ENCODE measurements around the gene SPG7. TPM values are rescaled to one million over a fixed set of nuclear protein-coding genes. Genes with fewer than 3 reads are reported as not detected.

Gene SPG7
- total RNA-seq, 1 donor from 2014 or later = 166 TPM

DNA sequence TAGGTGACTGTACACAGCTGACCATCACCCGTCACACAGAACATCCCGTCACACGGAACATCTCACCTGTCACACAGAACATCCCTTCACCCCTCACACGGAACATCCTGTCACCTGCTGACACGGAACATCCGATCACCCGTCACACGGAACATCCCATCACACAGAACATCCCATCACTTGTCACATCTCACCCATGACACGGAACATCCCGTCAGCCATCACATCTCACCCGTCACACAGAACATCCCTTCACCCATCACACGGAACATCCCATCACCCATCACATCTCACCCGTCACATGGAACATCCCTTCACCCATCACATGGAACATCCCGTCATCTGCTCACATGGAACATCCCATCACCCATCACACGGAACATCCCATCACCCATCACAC lies 71.1 kb downstream of the SPG7 start:
- H3K9me3 Mint-ChIP-seq (ENCODE audit: unreplicated experiment) = peaks cover 3% of the 10 kb centered on the region
- no peak for DNase-seq
- H3K27me3 Mint-ChIP-seq (ENCODE audit: unreplicated experiment) = peaks cover 7% of the 10 kb centered on the region
- TF ChIP-seq, protein P1, sequence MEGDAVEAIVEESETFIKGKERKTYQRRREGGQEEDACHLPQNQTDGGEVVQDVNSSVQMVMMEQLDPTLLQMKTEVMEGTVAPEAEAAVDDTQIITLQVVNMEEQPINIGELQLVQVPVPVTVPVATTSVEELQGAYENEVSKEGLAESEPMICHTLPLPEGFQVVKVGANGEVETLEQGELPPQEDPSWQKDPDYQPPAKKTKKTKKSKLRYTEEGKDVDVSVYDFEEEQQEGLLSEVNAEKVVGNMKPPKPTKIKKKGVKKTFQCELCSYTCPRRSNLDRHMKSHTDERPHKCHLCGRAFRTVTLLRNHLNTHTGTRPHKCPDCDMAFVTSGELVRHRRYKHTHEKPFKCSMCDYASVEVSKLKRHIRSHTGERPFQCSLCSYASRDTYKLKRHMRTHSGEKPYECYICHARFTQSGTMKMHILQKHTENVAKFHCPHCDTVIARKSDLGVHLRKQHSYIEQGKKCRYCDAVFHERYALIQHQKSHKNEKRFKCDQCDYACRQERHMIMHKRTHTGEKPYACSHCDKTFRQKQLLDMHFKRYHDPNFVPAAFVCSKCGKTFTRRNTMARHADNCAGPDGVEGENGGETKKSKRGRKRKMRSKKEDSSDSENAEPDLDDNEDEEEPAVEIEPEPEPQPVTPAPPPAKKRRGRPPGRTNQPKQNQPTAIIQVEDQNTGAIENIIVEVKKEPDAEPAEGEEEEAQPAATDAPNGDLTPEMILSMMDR (IDR thresholded peaks at IDR 0.05; ENCODE audit: partially characterized antibody, unreplicated experiment) = no peak
- H3K4me1 Mint-ChIP-seq (ENCODE audit: low read depth, unreplicated experiment) = no peaks in the 10 kb centered on the region
- H3K4me3 Mint-ChIP-seq (ENCODE audit: unreplicated experiment) = no peak overlapping the region
- no peak overlapping the region for H3K27ac Mint-ChIP-seq (ENCODE audit: unreplicated experiment)
- H3K36me3 Mint-ChIP-seq (ENCODE audit: unreplicated experiment) = no peaks in the 10 kb centered on the region

DNA sequence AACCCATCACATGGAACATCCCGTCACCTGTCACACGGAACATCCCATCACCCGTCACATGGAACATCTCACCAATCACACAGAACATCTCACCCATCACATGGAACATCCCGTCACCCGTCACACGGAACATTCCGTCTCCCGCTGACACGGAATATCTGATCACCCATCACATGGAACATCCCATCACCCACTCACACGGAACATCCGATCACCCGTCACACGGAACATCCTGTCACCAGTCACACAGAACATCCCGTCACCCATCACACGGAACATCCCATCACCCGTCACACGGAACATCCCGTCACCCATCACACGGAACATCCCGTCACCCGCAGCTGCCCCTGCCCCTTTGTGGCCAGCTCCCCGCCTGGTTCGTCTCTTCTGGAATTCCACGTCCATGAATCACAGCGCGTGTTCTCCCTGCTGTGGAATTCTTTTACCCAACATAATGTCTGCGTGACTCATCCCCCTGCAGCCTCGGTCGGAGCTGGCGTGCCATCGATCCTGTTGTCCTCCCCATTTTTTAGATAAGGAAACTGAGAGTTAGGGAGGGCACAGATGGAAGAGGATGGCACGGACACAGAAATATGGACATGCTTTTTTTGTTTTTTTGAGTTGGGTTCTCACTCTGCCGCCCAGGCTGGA lies 73.0 kb downstream of the SPG7 start:
- Mint-ChIP-seq H3K4me3 (ENCODE audit: unreplicated experiment) (no peak overlapping the region), H3K36me3 (ENCODE audit: unreplicated experiment) (no peaks in the 10 kb centered on the region), H3K4me1 (ENCODE audit: low read depth, unreplicated experiment) (no peaks in the 10 kb centered on the region), H3K27ac (ENCODE audit: unreplicated experiment) (no peak overlapping the region), H3K9me3 (ENCODE audit: unreplicated experiment) (peaks cover 3% of the 10 kb centered on the region), H3K27me3 (ENCODE audit: unreplicated experiment) (peaks cover 7% of the 10 kb centered on the region)
- TF ChIP-seq, protein P1 (IDR thresholded peaks at IDR 0.05; ENCODE audit: partially characterized antibody, unreplicated experiment) = no peak
- no peak for DNase-seq

DNA sequence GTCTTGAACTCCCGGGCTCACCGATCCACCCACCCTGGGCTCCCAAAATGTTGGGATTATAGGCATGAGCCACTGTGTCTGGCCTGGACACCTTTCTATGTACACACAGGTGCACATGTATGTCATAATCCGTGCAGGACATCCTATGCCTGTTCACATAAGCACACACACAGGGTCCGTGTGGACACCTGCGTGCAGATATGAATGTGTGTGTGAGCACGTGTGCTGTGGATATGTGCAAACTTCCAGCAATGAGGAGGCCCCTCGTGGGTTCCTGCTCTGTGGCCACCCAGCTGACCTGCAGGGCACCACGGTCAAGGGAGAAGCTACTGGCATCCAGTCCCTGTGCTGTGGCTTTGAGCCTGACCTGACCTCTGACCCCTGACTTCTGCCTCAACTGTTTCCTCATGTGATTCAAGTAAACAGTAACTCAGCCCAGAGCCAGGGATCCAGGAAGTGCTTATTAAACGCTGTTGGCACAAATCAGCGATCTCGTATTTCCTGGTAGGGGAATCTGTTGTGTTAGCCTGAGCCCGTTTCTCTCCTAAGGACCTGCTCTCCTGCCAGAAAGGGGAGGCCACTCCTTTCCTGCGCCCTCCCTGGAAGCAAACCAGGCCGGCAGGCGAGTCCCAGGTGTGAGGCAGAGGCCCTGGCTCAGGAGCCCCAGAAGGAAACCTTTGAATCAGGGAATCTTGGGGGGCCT lies 73.8 kb downstream of the SPG7 start:
- H3K27me3 Mint-ChIP-seq (ENCODE audit: unreplicated experiment) = peaks cover 7% of the 10 kb centered on the region

DNA sequence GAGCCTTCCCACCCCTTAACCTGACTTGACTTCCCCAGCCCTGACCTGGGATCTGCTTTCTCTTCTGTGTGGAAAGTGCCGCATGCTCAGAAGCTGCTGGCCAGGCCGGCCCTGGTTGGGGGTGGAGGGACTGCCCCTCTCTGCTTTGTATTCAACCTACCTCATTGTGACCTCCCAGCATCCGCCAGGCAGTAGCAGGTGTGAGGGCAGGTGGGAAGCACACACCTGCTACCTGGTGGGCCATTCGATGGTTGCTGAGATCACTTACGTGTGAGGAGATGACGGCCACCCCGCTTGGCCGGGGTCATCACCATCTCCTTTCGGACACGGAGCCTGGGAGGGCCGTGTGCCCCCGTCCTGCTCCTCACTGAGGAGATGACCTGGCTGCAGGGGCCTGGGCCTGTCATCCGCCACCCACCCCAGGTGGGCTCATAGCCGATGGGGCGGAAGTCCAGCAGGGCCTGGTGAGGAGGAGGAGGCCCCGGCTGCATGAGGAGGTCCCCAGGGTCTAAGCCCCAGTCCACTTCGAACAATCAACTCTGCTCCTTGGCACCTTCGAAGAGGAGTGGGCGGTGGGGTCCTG lies 74.5 kb downstream of the SPG7 start:
- no peaks in the 10 kb centered on the region for H3K36me3 Mint-ChIP-seq (ENCODE audit: unreplicated experiment)

More for the DNA sequence above, 73.8 kb downstream of the SPG7 start:
- TF ChIP-seq, protein P1 (IDR thresholded peaks at IDR 0.05; ENCODE audit: partially characterized antibody, unreplicated experiment) = no peak
- H3K4me1 Mint-ChIP-seq (ENCODE audit: low read depth, unreplicated experiment) = no peaks in the 10 kb centered on the region
- no peak overlapping the region for H3K27ac Mint-ChIP-seq (ENCODE audit: unreplicated experiment)
- peak; percentile 9 for DNase-seq
- H3K36me3 Mint-ChIP-seq (ENCODE audit: unreplicated experiment) = no peaks in the 10 kb centered on the region
- H3K9me3 Mint-ChIP-seq (ENCODE audit: unreplicated experiment) = peaks cover 3% of the 10 kb centered on the region
- no peak overlapping the region for H3K4me3 Mint-ChIP-seq (ENCODE audit: unreplicated experiment)

More for the DNA sequence above, 74.5 kb downstream of the SPG7 start:
- TF ChIP-seq, protein P1 (IDR thresholded peaks at IDR 0.05; ENCODE audit: partially characterized antibody, unreplicated experiment) = no peak
- Mint-ChIP-seq H3K27ac (ENCODE audit: unreplicated experiment) (no peak overlapping the region), H3K9me3 (ENCODE audit: unreplicated experiment) (peaks cover 3% of the 10 kb centered on the region), H3K4me1 (ENCODE audit: low read depth, unreplicated experiment) (no peaks in the 10 kb centered on the region), H3K4me3 (ENCODE audit: unreplicated experiment) (no peak overlapping the region), H3K27me3 (ENCODE audit: unreplicated experiment) (peaks cover 3% of the 10 kb centered on the region)
- DNase-seq = no peak
